H9 (cell line): ENCODE measurements around the gene CAMSAP2. TPM values are rescaled to one million over a fixed set of nuclear protein-coding genes. Genes with fewer than 3 reads are reported as not detected.
A peak's percentile ranks its signal among the peaks of the same experiment; 100 is the strongest.

Source experiments
- DNase-seq: peaks from one replicate; pipeline ENCODE4 v3.0.0-alpha.2; 2017
- H2AFZ ChIP-seq: one replicate; pipeline ENCODE4 v1.6.1; 2013; ENCODE audit warnings: mild to moderate bottlenecking, low read length, control low read depth, moderate library complexity
- H2AK5ac ChIP-seq: 2 replicates; pipeline ENCODE4 v1.6.1; 2013; ENCODE audit warnings: low read length, control low read depth, mixed read lengths; ENCODE audit not compliant: insufficient read length
- H2BK120ac ChIP-seq: one replicate; pipeline ENCODE4 v1.6.1; 2013; ENCODE audit warnings: low read depth, mild to moderate bottlenecking, low read length, control low read depth, inconsistent platforms; ENCODE audit not compliant: poor library complexity, severe bottlenecking
- H2BK12ac ChIP-seq: 2 replicates; pipeline ENCODE4 v1.6.1; 2013; ENCODE audit warnings: low read length, control low read depth, mixed read lengths, low read depth; ENCODE audit not compliant: insufficient read length
- H2BK15ac ChIP-seq: 2 replicates; pipeline ENCODE4 v1.6.1; 2013; ENCODE audit warnings: low read depth, low read length, control low read depth
- H2BK20ac ChIP-seq: one replicate; pipeline ENCODE4 v1.6.1; 2013; ENCODE audit warnings: low read depth, mild to moderate bottlenecking, low read length, control low read depth, inconsistent platforms; ENCODE audit not compliant: poor library complexity, severe bottlenecking
- H2BK5ac ChIP-seq: 2 replicates; pipeline ENCODE4 v1.6.1; 2013; ENCODE audit warnings: low read length, control low read depth, mixed read lengths; ENCODE audit not compliant: insufficient read length
- H3K14ac ChIP-seq: 2 replicates; pipeline ENCODE4 v1.6.1; 2013; ENCODE audit warnings: low read length, control low read depth; ENCODE audit not compliant: insufficient read depth
- H3K18ac ChIP-seq: 2 replicates; pipeline ENCODE4 v1.6.1; 2013; ENCODE audit warnings: low read depth, mild to moderate bottlenecking, mixed read lengths, low read length, control low read depth; ENCODE audit not compliant: insufficient read length
- H3K23ac ChIP-seq: 2 replicates; pipeline ENCODE4 v1.6.1; 2013; ENCODE audit warnings: low read length, control low read depth, mixed read lengths, low read depth; ENCODE audit not compliant: insufficient read length
- H3K23me2 ChIP-seq: 2 replicates; pipeline ENCODE4 v1.6.1; 2013; ENCODE audit warnings: low read depth, mild to moderate bottlenecking, mixed read lengths, low read length, control low read depth; ENCODE audit not compliant: insufficient read length, poor library complexity, severe bottlenecking
- H3K27ac ChIP-seq: 2 replicates; pipeline ENCODE4 v1.5.1; 2013; ENCODE audit warnings: low read length, control low read depth, mixed read lengths, low read depth; ENCODE audit not compliant: insufficient read length
- H3K27me3 ChIP-seq: 2 replicates; pipeline ENCODE4 v1.6.1; 2013; ENCODE audit warnings: low read length, control low read depth, inconsistent platforms; ENCODE audit not compliant: insufficient read depth
- H3K4ac ChIP-seq: 2 replicates; pipeline ENCODE4 v1.6.1; 2013; ENCODE audit warnings: low read depth, mild to moderate bottlenecking, control low read depth, inconsistent platforms, low read length, moderate library complexity
- H3K4me1 ChIP-seq: 2 replicates; pipeline ENCODE4 v1.6.1; 2013; ENCODE audit warnings: low read length, control low read depth, inconsistent platforms; ENCODE audit not compliant: insufficient read depth
- H3K4me2 ChIP-seq: 2 replicates; pipeline ENCODE4 v1.6.1; 2013; ENCODE audit warnings: low read length, control low read depth, mixed read lengths; ENCODE audit not compliant: insufficient read length, insufficient read depth
- H3K56ac ChIP-seq: 2 replicates; pipeline ENCODE4 v1.6.1; 2013; ENCODE audit warnings: low read depth, mild to moderate bottlenecking, mixed read lengths, low read length, control low read depth; ENCODE audit not compliant: insufficient read length
- H3K79me1 ChIP-seq: 2 replicates; pipeline ENCODE4 v1.6.1; 2013; ENCODE audit warnings: low read depth, mild to moderate bottlenecking, moderate library complexity, low read length, control low read depth, inconsistent platforms; ENCODE audit not compliant: insufficient read depth, poor library complexity, severe bottlenecking
- H3K79me2 ChIP-seq: 2 replicates; pipeline ENCODE4 v1.6.1; 2013; ENCODE audit warnings: low read length, control low read depth, inconsistent platforms; ENCODE audit not compliant: insufficient read depth
- H3K9ac ChIP-seq: 2 replicates; pipeline ENCODE4 v1.6.1; 2013; ENCODE audit warnings: low read length, control low read depth, mixed read lengths; ENCODE audit not compliant: insufficient read length; ENCODE audit errors: extremely low read depth
- H3K9me3 ChIP-seq: one replicate; pipeline ENCODE4 v1.6.1; 2013; ENCODE audit warnings: low read depth, low read length, inconsistent platforms; ENCODE audit not compliant: control insufficient read depth
- H3T11ph ChIP-seq: one replicate; pipeline ENCODE4 v1.6.1; 2013; ENCODE audit warnings: mild to moderate bottlenecking, low read length, control low read depth, inconsistent platforms
- H4K20me1 ChIP-seq: one replicate; pipeline ENCODE4 v1.6.1; 2013; ENCODE audit not compliant: control insufficient read depth, insufficient read length, insufficient read depth
- H4K5ac ChIP-seq: 2 replicates; pipeline ENCODE4 v1.6.1; 2013; ENCODE audit warnings: low read depth, mild to moderate bottlenecking, mixed read lengths, low read length, control low read depth; ENCODE audit not compliant: insufficient read length
- H4K8ac ChIP-seq: replicated peaks from 2 replicates; pipeline ENCODE4 v1.6.1; 2013; ENCODE audit warnings: low read length, control low read depth, mixed read lengths, low read depth; ENCODE audit not compliant: insufficient read length
- H4K91ac ChIP-seq: 2 replicates; pipeline ENCODE4 v1.6.1; 2013; ENCODE audit warnings: low read depth, mild to moderate bottlenecking, moderate library complexity, mixed read lengths, low read length, control low read depth; ENCODE audit not compliant: insufficient read length
- H3K27ac Mint-ChIP-seq, 3 experiments: 2 replicates in 2 of 3; 3 replicates in 1 of 3; pipeline ENCODE4 v1.8.0; 2020 to 2021; ENCODE audit warnings: mixed read lengths in 3 of 3, mild to moderate bottlenecking in 1 of 3, moderate library complexity in 1 of 3
- H3K27me3 Mint-ChIP-seq: 2 replicates; pipeline ENCODE4 v1.8.0; 2021; ENCODE audit warnings: low read depth, mild to moderate bottlenecking, moderate library complexity, mixed read lengths
- H3K36me3 Mint-ChIP-seq, 3 experiments: 2 replicates in 2 of 3; 3 replicates in 1 of 3; pipeline ENCODE4 v1.8.0; 2020 to 2021; ENCODE audit warnings: low read depth in 3 of 3, mixed read lengths in 3 of 3; ENCODE audit not compliant: insufficient read depth in 1 of 3
- H3K4me1 Mint-ChIP-seq, 2 experiments: 2 replicates each; pipeline ENCODE4 v1.8.0; 2020; ENCODE audit warnings: mixed read lengths in 2 of 2
- H3K4me3 Mint-ChIP-seq, 2 experiments: 2 replicates in 1 of 2; 3 replicates in 1 of 2; pipeline ENCODE4 v1.8.0; 2020 to 2021; ENCODE audit warnings: mild to moderate bottlenecking in 2 of 2, mixed read lengths in 2 of 2, moderate library complexity in 1 of 2
- H3K9me3 Mint-ChIP-seq, 2 experiments: 2 replicates in 1 of 2; 3 replicates in 1 of 2; pipeline ENCODE4 v1.8.0; 2020; ENCODE audit warnings: mild to moderate bottlenecking in 2 of 2, mixed read lengths in 2 of 2, moderate library complexity in 1 of 2
- WGBS: extraction: QIAGEN DNeasy Blood & Tissue Kit; methylation state at CpG from one replicate; pipeline ENCODE4 v1.1.7; 2013; ENCODE audit warnings: missing lambda C conversion rate, low lambda C conversion rate, mixed read lengths; ENCODE audit not compliant: insufficient read length; ENCODE audit errors: extremely low coverage; 5-methylcytosine and 5-hydroxymethylcytosine counted together
- total RNA-seq: library from RNA; stranded (reverse); gene quantifications from 2 replicates; pipeline ENCODE4 v1.2.1, GENCODE V29; 2021
- TF ChIP-seq, protein P1 (sequence below): fragments of 200-600 bp; sonication (generic); conservative IDR thresholded peaks from 3 replicates; pipeline ENCODE4 v1.8.0; 2021; ENCODE audit warnings: antibody characterized with exemption, mild to moderate bottlenecking

Gene CAMSAP2
- total RNA-seq, 1 experiment from 2014 or later: 33.7 TPM

DNA sequence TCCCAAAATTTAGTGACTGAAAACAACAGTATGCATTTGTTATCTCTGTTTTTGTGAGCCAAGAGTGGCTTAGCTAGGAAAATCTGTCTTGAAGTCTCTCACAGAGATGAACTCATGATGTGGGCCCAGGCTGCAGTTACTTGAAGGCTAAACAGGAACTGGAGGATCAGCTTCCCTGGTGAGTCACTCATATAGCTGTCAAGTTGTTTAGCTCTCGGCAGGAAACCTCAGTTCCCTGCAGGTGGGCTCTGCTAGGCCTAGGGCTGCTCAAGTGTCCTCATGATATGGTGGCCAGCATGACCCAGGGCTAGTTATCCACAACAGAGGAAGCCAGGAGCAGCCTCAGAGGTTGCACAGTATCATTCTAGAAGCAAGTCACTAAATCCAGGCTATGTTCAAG is 38.8 kb upstream of the CAMSAP2 start:
- H4K8ac ChIP-seq: no peak overlapping the region
- no peak overlapping the region for H3K18ac ChIP-seq
- no peak overlapping the region for H3K4me2 ChIP-seq
- no peaks in the 10 kb centered on the region for H4K20me1 ChIP-seq
- H3K4ac ChIP-seq: no peak overlapping the region
- no peaks in the 10 kb centered on the region for H3K79me1 ChIP-seq
- no peak overlapping the region for H3K23ac ChIP-seq
- H2AFZ ChIP-seq: no peak overlapping the region
- H3K4me1 ChIP-seq: no peaks in the 10 kb centered on the region
- H2AK5ac ChIP-seq: no peak overlapping the region
- WGBS: no CpG with 5 or more reads among the region's 1 CpG
- H3K14ac ChIP-seq: no peak overlapping the region
- Mint-ChIP-seq H3K4me1 (peaks cover 4 to 12% of the 10 kb centered on the region in 2 experiments), H3K36me3 (no peaks in the 10 kb centered on the region; a peak in 1 of 7 replicates), H3K27ac (no peak overlapping the region), H3K27me3 (no peaks in the 10 kb centered on the region), H3K4me3 (no peak overlapping the region), H3K9me3 (no peaks in the 10 kb centered on the region; a peak in 1 of 5 replicates)
- H3K56ac ChIP-seq: no peak overlapping the region
- H3K27me3 ChIP-seq: no peaks in the 10 kb centered on the region
- H2BK12ac ChIP-seq: no peak overlapping the region
- no peak overlapping the region for H4K5ac ChIP-seq
- H2BK120ac ChIP-seq: no peak overlapping the region
- no peak overlapping the region for H3K27ac ChIP-seq
- H3T11ph ChIP-seq: no peak overlapping the region
- H2BK5ac ChIP-seq: no peak overlapping the region
- DNase-seq: peak; percentile 65
- no peaks in the 10 kb centered on the region for H3K79me2 ChIP-seq
- H2BK15ac ChIP-seq: no peak overlapping the region
- no peaks in the 10 kb centered on the region for H3K9me3 ChIP-seq
- H4K91ac ChIP-seq: no peak overlapping the region
- H3K23me2 ChIP-seq: no peaks in the 10 kb centered on the region
- TF ChIP-seq, protein P1, sequence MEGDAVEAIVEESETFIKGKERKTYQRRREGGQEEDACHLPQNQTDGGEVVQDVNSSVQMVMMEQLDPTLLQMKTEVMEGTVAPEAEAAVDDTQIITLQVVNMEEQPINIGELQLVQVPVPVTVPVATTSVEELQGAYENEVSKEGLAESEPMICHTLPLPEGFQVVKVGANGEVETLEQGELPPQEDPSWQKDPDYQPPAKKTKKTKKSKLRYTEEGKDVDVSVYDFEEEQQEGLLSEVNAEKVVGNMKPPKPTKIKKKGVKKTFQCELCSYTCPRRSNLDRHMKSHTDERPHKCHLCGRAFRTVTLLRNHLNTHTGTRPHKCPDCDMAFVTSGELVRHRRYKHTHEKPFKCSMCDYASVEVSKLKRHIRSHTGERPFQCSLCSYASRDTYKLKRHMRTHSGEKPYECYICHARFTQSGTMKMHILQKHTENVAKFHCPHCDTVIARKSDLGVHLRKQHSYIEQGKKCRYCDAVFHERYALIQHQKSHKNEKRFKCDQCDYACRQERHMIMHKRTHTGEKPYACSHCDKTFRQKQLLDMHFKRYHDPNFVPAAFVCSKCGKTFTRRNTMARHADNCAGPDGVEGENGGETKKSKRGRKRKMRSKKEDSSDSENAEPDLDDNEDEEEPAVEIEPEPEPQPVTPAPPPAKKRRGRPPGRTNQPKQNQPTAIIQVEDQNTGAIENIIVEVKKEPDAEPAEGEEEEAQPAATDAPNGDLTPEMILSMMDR: no peak
- H2BK20ac ChIP-seq: no peak overlapping the region
- H3K9ac ChIP-seq: no peak overlapping the region
